PC-3 (cell line): ENCODE results near the gene ADGRL3.

Experiments
- CTCF ChIP-seq: fragments of 300-600 bp; sonication (generic); conservative IDR thresholded peaks from 2 replicates; pipeline ENCODE4 v1.5.1; 2017; ENCODE audit warnings: antibody characterized with exemption, low read depth, mild to moderate bottlenecking, low read length
- EZH2 ChIP-seq: fragments of 300-600 bp; sonication (generic); IDR thresholded peaks from one replicate; pipeline ENCODE4 v1.6.1; 2017; ENCODE audit warnings: antibody characterized with exemption, mild to moderate bottlenecking, low read length; ENCODE audit not compliant: unreplicated experiment

- TF ChIP-seq CTCF (no peak), EZH2 (no peak)
Measured at GRCh38 chr4:62006108-62006507, 806.0 kb downstream of the ADGRL3 start.
